ENCODE results near the gene FANCI. TPM values are rescaled to one million over a fixed set of nuclear protein-coding genes. Genes with fewer than 3 reads are reported as not detected.

The FANCI gene
- total RNA-seq, 1 experiment from 2014 or later = 112 TPM

- Histone ChIP-seq H3K9ac (ENCODE audit: low read length) (no peak overlapping the region), H4K20me1 (ENCODE audit: insufficient read depth) (no peaks in the 10 kb centered on the region), H3K27ac (ENCODE audit: low read depth, low read length) (no peak overlapping the region), H3K9me2 (ENCODE audit: insufficient read depth) (no peaks in the 10 kb centered on the region), H3K4me2 (ENCODE audit: low read length) (no peak overlapping the region), H2AFZ (ENCODE audit: low read depth, low read length, poor library complexity, severe bottlenecking) (no peak overlapping the region), H3K79me2 (ENCODE audit: insufficient read depth, low read length) (no peaks in the 10 kb centered on the region), H3K9me3 (ENCODE audit: control insufficient read depth in 1 of 2, insufficient read depth in 1 of 2, low read depth in 1 of 2, low read length in 2 of 2) (no peaks in the 10 kb centered on the region), H3K27me3 (ENCODE audit: insufficient read depth, low read length) (no peaks in the 10 kb centered on the region), H3K4me1 (ENCODE audit: control insufficient read depth in 1 of 2, insufficient read depth in 2 of 2, low read length in 2 of 2) (peaks cover 7 to 8% of the 10 kb centered on the region in 2 experiments), H3K36me3 (ENCODE audit: control insufficient read depth in 1 of 2, insufficient read depth in 2 of 2, low read length in 2 of 2) (no peaks in the 10 kb centered on the region), H3K4me3 (replicated peaks in 1 of 2; ENCODE audit: low read depth in 1 of 2, low read length in 2 of 2) (no peak overlapping the region)
- TF ChIP-seq TCF7L2 (IDR thresholded peaks at IDR 0.05; ENCODE audit: borderline replicate concordance, extremely low read depth, insufficient read depth, insufficient read length) = no peak
- no TSS peak for BruUV-seq (replicated peaks)
- ATAC-seq (no peak), DNase-seq (ENCODE audit: low read depth, low spot score) (no peak)
- ChIA-PET CTCF (no interaction called here), RAD21 (ENCODE audit: low non-redundant PET in 1 of 2, low total read pairs in 2 of 2, uncharacterized antibody in 2 of 2, unreplicated experiment in 2 of 2) (no interaction called here), POLR2A (no interaction called here)
- intact Hi-C loops (cut with micrococcal nuclease) = no loop called here
Observed at GRCh38 chr15:89340573-89340972, 96.8 kb downstream of the FANCI start.

DNA sequence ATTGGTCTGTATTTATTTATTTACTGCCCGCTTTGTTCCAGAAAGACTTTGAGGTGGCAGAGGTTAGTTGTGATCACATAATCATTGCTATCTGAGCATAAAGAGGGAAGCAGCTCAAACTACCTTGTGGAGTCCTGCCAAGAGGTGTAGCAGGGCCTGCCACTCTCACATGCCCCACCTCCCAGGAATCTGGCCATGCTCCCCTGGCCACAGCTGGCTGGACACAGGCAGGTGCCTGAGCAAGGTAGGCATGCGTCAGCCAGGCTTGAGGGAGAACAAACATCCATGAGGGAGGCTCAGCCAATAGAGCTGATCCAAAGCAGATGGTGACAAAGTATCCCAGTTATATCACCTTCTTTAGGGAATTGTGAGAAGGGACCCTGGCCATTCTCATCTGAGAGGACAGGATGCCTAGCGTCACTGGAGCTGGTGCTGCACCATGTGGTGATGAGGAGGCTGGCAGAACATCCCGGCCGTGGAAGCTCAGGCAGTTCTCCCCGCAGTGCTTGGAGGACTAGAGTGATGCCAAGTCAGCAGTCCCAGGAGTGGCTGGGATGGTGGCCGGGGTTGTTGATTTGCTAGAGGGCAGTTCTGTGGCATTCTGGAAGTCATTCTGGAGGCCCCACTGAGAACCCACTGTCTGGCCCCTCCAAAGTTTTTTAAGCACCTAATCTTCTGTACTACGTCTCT, 97.7 kb downstream of the FANCI start:
- H3K4me2 ChIP-seq (ENCODE audit: low read length) = no peak overlapping the region
- no peak overlapping the region for H3K9ac ChIP-seq (ENCODE audit: low read length)
- H3K27me3 ChIP-seq (ENCODE audit: insufficient read depth, low read length) = no peaks in the 10 kb centered on the region
- H3K4me1 ChIP-seq (ENCODE audit: control insufficient read depth in 1 of 2, insufficient read depth in 2 of 2, low read length in 2 of 2) = no peaks in the 10 kb centered on the region
- ChIA-PET RAD21 (ENCODE audit: low non-redundant PET in 1 of 2, low total read pairs in 2 of 2, uncharacterized antibody in 2 of 2, unreplicated experiment in 2 of 2) (no interaction called here), POLR2A (no interaction called here), CTCF (no interaction called here)
- H4K20me1 ChIP-seq (ENCODE audit: insufficient read depth) = no peaks in the 10 kb centered on the region
- no peak overlapping the region for H3K27ac ChIP-seq (ENCODE audit: low read depth, low read length)
- DNase-seq (ENCODE audit: low read depth, low spot score) = no peak
- H3K79me2 ChIP-seq (ENCODE audit: insufficient read depth, low read length) = no peaks in the 10 kb centered on the region
- TF ChIP-seq YY1 (IDR thresholded peaks at IDR 0.05; ENCODE audit: extremely low read depth, insufficient replicate concordance, low read depth, low read length) = no peak
- TF ChIP-seq MAX (IDR thresholded peaks at IDR 0.05) = no peak
- no peak for TF ChIP-seq POLR2A (IDR thresholded peaks at IDR 0.05; ENCODE audit: borderline replicate concordance, extremely low read depth, insufficient read depth, insufficient read length)
- TF ChIP-seq POLR2AphosphoS5 (IDR thresholded peaks at IDR 0.05; ENCODE audit: low read depth, low read length) = no peak
- no peak for TF ChIP-seq SIN3A (IDR thresholded peaks at IDR 0.05; ENCODE audit: low read depth)
- no peak for TF ChIP-seq EZH2 (IDR thresholded peaks at IDR 0.05)
- TF ChIP-seq CEBPB (IDR thresholded peaks at IDR 0.05; ENCODE audit: low read depth) = no peak
- TF ChIP-seq, protein P1, sequence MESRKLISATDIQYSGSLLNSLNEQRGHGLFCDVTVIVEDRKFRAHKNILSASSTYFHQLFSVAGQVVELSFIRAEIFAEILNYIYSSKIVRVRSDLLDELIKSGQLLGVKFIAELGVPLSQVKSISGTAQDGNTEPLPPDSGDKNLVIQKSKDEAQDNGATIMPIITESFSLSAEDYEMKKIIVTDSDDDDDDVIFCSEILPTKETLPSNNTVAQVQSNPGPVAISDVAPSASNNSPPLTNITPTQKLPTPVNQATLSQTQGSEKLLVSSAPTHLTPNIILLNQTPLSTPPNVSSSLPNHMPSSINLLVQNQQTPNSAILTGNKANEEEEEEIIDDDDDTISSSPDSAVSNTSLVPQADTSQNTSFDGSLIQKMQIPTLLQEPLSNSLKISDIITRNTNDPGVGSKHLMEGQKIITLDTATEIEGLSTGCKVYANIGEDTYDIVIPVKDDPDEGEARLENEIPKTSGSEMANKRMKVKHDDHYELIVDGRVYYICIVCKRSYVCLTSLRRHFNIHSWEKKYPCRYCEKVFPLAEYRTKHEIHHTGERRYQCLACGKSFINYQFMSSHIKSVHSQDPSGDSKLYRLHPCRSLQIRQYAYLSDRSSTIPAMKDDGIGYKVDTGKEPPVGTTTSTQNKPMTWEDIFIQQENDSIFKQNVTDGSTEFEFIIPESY (IDR thresholded peaks at IDR 0.05; ENCODE audit: extremely low read depth, insufficient replicate concordance, low read length) = no peak
- TF ChIP-seq CTCF (IDR thresholded peaks at IDR 0.05 in 2 of 3, conservative IDR thresholded peaks at IDR 0.05 in 1 of 3; ENCODE audit: borderline replicate concordance in 1 of 3, insufficient read depth in 1 of 3, low read depth in 2 of 3, low read length in 2 of 3) = no peak
- TF ChIP-seq, protein P2, sequence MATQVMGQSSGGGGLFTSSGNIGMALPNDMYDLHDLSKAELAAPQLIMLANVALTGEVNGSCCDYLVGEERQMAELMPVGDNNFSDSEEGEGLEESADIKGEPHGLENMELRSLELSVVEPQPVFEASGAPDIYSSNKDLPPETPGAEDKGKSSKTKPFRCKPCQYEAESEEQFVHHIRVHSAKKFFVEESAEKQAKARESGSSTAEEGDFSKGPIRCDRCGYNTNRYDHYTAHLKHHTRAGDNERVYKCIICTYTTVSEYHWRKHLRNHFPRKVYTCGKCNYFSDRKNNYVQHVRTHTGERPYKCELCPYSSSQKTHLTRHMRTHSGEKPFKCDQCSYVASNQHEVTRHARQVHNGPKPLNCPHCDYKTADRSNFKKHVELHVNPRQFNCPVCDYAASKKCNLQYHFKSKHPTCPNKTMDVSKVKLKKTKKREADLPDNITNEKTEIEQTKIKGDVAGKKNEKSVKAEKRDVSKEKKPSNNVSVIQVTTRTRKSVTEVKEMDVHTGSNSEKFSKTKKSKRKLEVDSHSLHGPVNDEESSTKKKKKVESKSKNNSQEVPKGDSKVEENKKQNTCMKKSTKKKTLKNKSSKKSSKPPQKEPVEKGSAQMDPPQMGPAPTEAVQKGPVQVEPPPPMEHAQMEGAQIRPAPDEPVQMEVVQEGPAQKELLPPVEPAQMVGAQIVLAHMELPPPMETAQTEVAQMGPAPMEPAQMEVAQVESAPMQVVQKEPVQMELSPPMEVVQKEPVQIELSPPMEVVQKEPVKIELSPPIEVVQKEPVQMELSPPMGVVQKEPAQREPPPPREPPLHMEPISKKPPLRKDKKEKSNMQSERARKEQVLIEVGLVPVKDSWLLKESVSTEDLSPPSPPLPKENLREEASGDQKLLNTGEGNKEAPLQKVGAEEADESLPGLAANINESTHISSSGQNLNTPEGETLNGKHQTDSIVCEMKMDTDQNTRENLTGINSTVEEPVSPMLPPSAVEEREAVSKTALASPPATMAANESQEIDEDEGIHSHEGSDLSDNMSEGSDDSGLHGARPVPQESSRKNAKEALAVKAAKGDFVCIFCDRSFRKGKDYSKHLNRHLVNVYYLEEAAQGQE (IDR thresholded peaks at IDR 0.05; ENCODE audit: low read depth) = no peak
- H3K4me3 ChIP-seq (replicated peaks in 1 of 2; ENCODE audit: low read depth in 1 of 2, low read length in 2 of 2) = no peak overlapping the region
- no peaks in the 10 kb centered on the region for H3K36me3 ChIP-seq (ENCODE audit: control insufficient read depth in 1 of 2, insufficient read depth in 2 of 2, low read length in 2 of 2)
- no TSS peak for BruUV-seq (replicated peaks)
- intact Hi-C loops (cut with micrococcal nuclease) = no loop called here
- H2AFZ ChIP-seq (ENCODE audit: low read depth, low read length, poor library complexity, severe bottlenecking) = no peak overlapping the region
- no peaks in the 10 kb centered on the region for H3K9me2 ChIP-seq (ENCODE audit: insufficient read depth)
- H3K9me3 ChIP-seq (ENCODE audit: control insufficient read depth in 1 of 2, insufficient read depth in 1 of 2, low read depth in 1 of 2, low read length in 2 of 2) = no peaks in the 10 kb centered on the region
- ATAC-seq = no peak
